ENCODE data around the gene RPL21.
"Not testable (repeated sequence)": the region's sequence is repeated elsewhere in the genome, so short reads cannot be mapped to it uniquely, and the experiment has no call there.

Gene RPL21

GRCh38 chr13:27251166-27252091 is at the start of gene RPL21:
Gene RPL21 (plus strand): TSS chr13:27251558. CDS start chr13:27253777, 2,219 bp downstream.
- peak; percentile 87 to 93 for DNase-seq (ENCODE audit: low read depth in 1 of 2, low spot score in 1 of 2)

DNA sequence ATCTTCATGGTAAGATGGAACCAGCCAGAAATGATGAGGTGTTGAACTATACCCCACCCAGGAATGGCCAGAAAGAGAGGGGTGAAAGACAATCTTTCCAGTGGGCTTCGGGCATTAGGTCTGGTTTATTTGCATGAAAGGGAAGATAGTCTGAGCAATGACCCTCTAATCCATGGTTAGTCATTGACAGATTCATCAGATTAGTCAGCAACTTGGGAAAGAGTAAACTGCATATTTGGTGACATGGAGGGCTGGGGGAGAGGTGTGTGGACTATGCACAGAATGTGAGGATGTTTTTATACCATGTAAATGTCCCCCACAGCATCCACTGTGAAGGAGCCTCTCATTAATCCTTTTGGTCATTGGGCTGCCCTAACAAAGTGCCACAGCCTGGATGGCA is 49.7 kb upstream of the RPL21 start:
- no peak for DNase-seq (ENCODE audit: low read depth in 1 of 2, low spot score in 1 of 2)

DNA sequence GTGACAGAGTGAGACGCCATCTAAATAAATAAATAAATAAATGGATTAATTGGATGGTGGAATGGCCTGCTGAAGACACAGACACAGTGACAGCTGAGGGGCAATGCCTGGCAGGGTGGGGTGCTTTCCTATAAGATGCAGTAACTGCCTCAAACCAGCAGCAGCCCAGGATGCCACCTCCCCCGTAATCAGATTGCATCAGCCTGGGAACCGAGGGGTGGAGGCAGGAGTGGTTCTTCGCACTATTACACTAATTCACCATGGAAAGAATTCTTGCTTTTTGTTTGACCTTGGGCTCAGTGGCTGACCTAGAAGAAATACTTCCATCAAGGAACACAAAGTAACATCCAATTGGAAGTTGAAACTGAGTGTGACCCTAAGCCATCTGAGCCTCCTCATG is 48.2 kb upstream of the RPL21 start:
- no peak for DNase-seq (ENCODE audit: low read depth in 1 of 2, low spot score in 1 of 2)

DNA sequence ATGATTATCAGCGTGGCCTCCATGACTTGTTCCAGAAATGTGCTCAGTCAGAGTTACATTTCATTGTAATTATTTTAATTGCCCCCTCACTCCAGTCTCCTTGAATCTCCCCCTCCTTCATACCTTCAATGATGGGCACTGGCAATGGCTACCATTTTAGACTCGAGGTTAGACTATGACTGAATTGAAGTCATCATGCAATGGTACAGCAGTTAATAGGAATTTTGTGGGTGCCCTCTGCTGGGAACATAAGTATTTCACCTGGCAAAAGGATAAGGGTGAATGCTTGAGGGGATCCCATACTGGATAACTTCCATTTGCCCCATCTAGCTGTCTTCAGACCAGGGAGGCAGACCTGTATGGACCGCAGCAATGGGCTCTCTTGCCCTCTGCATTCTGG is 47.5 kb upstream of the RPL21 start:
- no peak for DNase-seq (ENCODE audit: low read depth in 1 of 2, low spot score in 1 of 2)

- DNase-seq (ENCODE audit: low read depth in 1 of 2, low spot score in 1 of 2), result no peak
Measured at GRCh38 chr13:27208514-27208913, 42.8 kb upstream of the RPL21 start.

- no peak for DNase-seq (ENCODE audit: low read depth in 1 of 2, low spot score in 1 of 2)
Measured at GRCh38 chr13:27211271-27211670, 40.1 kb upstream of the RPL21 start.

- no peak for DNase-seq (ENCODE audit: low read depth in 1 of 2, low spot score in 1 of 2)
Measured at GRCh38 chr13:27211771-27212364, 39.5 kb upstream of the RPL21 start.

- DNase-seq (ENCODE audit: low read depth in 1 of 2, low spot score in 1 of 2), result not testable (repeated sequence)
Measured at GRCh38 chr13:27213386-27213785, 38.0 kb upstream of the RPL21 start.

- DNase-seq (ENCODE audit: low read depth in 1 of 2, low spot score in 1 of 2), result not testable (repeated sequence)
Measured at GRCh38 chr13:27217791-27218190, 33.6 kb upstream of the RPL21 start.

GRCh38 chr13:27218861-27219260 is 32.5 kb upstream of the RPL21 start:
- not testable (repeated sequence) for DNase-seq (ENCODE audit: low read depth in 1 of 2, low spot score in 1 of 2)

- DNase-seq (ENCODE audit: low read depth in 1 of 2, low spot score in 1 of 2), result no peak
Measured at GRCh38 chr13:27219611-27220010, 31.7 kb upstream of the RPL21 start.

DNA sequence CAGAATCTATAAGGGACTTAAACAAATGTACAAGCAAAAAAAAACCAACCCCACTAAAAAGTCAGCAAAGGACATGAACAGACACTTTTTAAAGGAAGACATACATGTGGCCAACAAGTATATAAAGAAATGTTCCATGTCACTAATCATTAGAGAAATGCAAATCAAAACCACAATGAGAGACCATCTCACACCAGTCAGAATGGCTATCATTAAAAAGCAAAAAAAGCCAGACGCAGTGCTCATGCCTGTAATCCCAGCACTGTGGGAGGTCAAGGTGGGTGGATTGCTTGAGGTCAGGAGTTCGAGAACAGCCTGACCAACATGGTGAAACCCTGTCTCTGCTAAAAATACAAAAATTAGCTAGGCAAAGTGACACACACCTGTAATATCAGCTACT is 29.3 kb upstream of the RPL21 start:
- DNase-seq (ENCODE audit: low read depth in 1 of 2, low spot score in 1 of 2), result not testable (repeated sequence)

GRCh38 chr13:27226991-27227390 is 24.4 kb upstream of the RPL21 start:
- DNase-seq (ENCODE audit: low read depth in 1 of 2, low spot score in 1 of 2), result no peak

DNA sequence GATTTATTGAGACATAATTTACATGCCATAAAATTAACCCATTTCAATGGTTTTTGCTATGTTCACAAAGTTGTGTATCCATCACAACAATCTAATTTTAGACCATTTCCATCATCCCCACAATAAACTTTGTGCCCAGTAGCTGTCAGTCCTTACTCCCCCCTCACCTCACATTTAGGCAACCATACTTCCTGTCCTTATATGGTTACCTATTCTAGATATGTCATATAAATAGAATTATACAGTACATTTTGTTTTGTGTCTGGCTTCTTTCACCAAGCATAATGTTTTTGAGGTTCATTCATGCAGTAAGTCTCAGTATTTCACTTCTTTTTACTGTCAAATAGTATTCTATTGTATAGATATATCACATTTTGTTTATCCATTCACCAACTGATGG is 23.2 kb upstream of the RPL21 start:
- no peak for DNase-seq (ENCODE audit: low read depth in 1 of 2, low spot score in 1 of 2)

- no peak for DNase-seq (ENCODE audit: low read depth in 1 of 2, low spot score in 1 of 2)
Measured at GRCh38 chr13:27229642-27230041, 21.7 kb upstream of the RPL21 start.

GRCh38 chr13:27233964-27234363 is 17.4 kb upstream of the RPL21 start:
- no peak for DNase-seq (ENCODE audit: low read depth in 1 of 2, low spot score in 1 of 2)

GRCh38 chr13:27236478-27236877 is 14.9 kb upstream of the RPL21 start:
- no peak for DNase-seq (ENCODE audit: low read depth in 1 of 2, low spot score in 1 of 2)

DNA sequence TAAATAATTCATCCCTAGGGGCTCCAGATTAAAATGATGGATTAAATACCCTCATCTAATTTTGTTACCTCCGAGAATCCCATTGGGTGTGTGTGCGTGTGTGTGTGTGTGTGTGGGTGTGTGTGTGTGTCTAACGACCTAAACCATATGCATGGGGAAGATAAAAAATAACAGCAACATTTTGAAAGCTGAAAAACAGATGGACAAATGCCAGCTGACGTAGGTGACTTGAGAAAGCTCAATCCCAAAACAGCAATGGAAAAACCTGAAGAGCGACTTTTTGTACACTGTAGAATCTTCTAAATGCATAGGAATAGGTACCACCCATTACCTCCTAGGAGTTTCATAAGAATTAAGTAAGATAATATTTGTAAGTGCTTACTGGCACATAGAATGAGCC is 8.7 kb upstream of the RPL21 start:
- DNase-seq (ENCODE audit: low read depth in 1 of 2, low spot score in 1 of 2), result no peak

DNA sequence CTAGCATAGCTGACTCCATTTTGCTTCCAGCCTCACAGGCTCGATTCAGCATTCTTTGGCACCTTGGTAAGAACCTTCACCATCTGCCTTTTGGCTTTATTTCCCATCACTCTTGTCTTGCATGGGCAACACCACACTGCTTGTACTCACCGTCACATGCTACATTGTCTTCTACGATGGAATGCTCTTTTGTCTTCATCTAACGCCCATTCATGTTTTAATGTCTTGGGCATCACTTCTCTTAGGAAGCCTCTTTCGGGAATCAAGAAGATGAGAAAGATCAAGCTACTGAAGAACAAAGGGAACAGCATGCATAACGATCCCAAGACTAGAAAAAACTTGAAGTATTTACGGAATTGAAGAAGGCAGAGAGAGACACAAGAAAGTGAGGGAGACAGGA is 5.7 kb upstream of the RPL21 start:
- DNase-seq (ENCODE audit: low read depth in 1 of 2, low spot score in 1 of 2), result no peak

DNA sequence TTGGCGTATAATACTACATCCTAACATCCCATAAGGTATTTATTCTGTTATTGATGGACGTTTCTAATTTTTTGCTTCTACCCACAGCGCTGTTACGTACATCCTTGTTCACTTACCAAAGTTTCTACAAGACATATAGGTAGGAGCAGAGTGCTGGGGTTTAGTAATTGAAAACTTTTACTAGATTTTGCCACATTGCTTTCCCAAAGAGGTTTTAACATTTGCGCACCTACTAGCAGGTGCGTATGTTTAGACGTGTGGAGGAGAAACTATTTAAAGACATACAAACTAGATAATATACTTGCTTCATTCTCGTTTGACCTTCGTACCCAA is 559 bp upstream of the RPL21 start:
- no peak for DNase-seq (ENCODE audit: low read depth in 1 of 2, low spot score in 1 of 2)

DNA sequence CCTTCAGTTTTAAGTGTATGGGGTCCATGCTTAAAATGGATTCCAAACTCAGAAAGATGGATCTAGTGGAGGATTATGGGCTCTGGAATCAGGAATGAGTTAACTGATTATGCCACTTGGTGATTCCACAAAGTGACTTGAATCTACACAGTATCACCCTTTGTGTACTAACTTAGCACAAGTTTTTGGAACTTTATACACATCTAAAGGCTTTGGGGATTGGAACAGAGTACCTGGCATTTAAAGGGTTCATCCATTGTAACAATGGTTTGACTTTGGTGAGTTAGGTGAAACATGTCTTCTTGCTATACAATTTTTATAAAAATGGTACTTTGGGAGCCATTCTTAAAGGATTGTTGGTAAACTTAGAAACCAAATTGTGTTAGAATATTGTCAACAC is 1.1 kb downstream of the RPL21 start:
- DNase-seq (ENCODE audit: low read depth in 1 of 2, low spot score in 1 of 2), result no peak

GRCh38 chr13:27257233-27257568 is 5.8 kb downstream of the RPL21 start:
- DNase-seq (ENCODE audit: low read depth in 1 of 2, low spot score in 1 of 2), result no peak

All from activated CD4-positive, alpha-beta T cell treated with anti-CD3 and anti-CD28 coated beads, Interleukin-2, amount 50 U/mL, for 24 hours (primary cell).